ACC112 (cell line): ENCODE results near the gene PRKCB.
"Not testable (repeated sequence)": the region's sequence is repeated elsewhere in the genome, so short reads cannot be mapped to it uniquely, and the experiment has no call there.

Experiments used
- H2AFZ ChIP-seq: fragments of 200-600 bp; sonication (generic); one replicate; pipeline ENCODE4 v1.6.0; 2017; ENCODE audit warnings: antibody characterized with exemption, low read length; ENCODE audit not compliant: unreplicated experiment
- H3K27ac ChIP-seq: fragments of 200-600 bp; sonication (generic); 2 replicates; pipeline ENCODE4 v1.5.1; 2014; ENCODE audit warnings: low read depth, mild to moderate bottlenecking, antibody characterized with exemption, low read length, moderate library complexity
- H3K27me3 ChIP-seq: fragments of 200-600 bp; sonication (generic); 2 replicates; pipeline ENCODE4 v1.6.1; 2014; ENCODE audit warnings: mild to moderate bottlenecking, antibody characterized with exemption, low read length, moderate library complexity, mixed read lengths; ENCODE audit not compliant: insufficient read depth
- H3K36me3 ChIP-seq: fragments of 200-600 bp; sonication (generic); 2 replicates; pipeline ENCODE4 v1.6.1; 2016; ENCODE audit warnings: mild to moderate bottlenecking, antibody characterized with exemption, low read length, moderate library complexity, mixed read lengths; ENCODE audit not compliant: insufficient read depth
- H3K4me1 ChIP-seq: fragments of 200-600 bp; sonication (generic); one replicate; pipeline ENCODE4 v1.6.1; 2016; ENCODE audit warnings: low read length, mixed read lengths; ENCODE audit not compliant: insufficient read depth, unreplicated experiment, control insufficient read depth
- H3K4me3 ChIP-seq: fragments of 200-600 bp; sonication (generic); 2 replicates; pipeline ENCODE4 v1.5.1; 2014; ENCODE audit warnings: mild to moderate bottlenecking, low read depth, low read length
- H3K79me2 ChIP-seq: fragments of 200-600 bp; sonication (generic); one replicate; pipeline ENCODE4 v1.6.0; 2016; ENCODE audit warnings: low read length; ENCODE audit not compliant: control insufficient read depth, unreplicated experiment, insufficient read depth

The PRKCB gene

DNA sequence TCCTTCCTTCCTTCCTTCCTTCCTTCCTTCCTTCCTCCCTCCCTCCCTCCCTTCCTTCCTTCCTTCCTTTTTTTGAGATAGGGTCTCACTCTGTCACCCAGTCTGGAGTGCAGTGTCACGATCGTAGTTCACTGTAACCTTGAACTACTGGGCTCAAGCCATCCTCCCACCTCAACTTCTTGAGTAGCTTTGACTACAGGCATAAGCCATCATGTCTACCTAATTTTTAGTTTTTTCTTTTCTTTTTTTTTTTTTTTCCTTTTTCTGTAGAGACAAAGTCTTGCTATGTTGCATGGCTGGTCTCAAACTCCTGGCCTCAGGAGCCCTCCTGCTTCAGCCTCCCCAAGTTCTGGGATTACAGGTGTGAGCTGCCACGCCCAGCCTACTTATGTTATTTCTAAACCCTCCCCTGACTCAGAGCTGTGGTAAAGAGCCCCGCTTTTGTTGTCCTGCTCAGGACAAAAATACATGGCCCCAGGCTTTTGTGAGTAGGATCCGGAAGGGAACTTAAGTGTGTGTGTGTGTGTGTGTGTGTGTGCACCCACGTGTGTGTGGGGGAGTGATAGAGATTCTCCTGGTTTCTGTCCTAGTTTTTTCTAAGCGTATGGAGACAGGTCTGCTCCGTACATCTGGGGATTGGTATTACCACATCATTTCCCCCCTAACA lies 67.1 kb downstream of the PRKCB start:
- Histone ChIP-seq H3K36me3 (no peaks in the 10 kb centered on the region), H3K27ac (no peak overlapping the region), H3K4me3 (no peak overlapping the region), H3K4me1 (no peaks in the 10 kb centered on the region), H3K79me2 (no peaks in the 10 kb centered on the region), H2AFZ (no peak overlapping the region), H3K27me3 (no peaks in the 10 kb centered on the region)

DNA sequence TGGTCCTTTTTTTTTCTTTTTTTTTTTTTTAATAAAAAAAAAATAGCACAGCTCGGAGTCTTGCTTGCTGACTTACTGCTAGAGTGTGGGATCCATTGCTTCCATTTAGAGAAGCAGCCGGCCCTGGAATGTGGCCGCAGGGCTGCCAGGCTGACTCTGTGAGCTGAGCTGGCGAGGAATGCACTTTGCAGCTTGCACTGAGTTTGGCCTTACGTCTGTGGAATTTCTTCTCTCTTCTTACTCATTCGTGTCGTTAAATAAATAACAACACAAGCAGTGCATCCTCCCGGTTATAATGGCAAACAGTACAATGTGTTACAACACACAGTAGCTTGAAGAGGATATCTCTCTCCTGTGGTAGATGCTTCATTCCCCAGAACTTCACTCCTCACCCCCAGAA lies 69.2 kb downstream of the PRKCB start:
- H3K4me3 ChIP-seq, result no peak overlapping the region
- H3K4me1 ChIP-seq, result no peaks in the 10 kb centered on the region
- H3K36me3 ChIP-seq, result no peaks in the 10 kb centered on the region
- H2AFZ ChIP-seq, result no peak overlapping the region
- no peak overlapping the region for H3K27ac ChIP-seq
- H3K79me2 ChIP-seq, result no peaks in the 10 kb centered on the region
- H3K27me3 ChIP-seq, result no peaks in the 10 kb centered on the region

DNA sequence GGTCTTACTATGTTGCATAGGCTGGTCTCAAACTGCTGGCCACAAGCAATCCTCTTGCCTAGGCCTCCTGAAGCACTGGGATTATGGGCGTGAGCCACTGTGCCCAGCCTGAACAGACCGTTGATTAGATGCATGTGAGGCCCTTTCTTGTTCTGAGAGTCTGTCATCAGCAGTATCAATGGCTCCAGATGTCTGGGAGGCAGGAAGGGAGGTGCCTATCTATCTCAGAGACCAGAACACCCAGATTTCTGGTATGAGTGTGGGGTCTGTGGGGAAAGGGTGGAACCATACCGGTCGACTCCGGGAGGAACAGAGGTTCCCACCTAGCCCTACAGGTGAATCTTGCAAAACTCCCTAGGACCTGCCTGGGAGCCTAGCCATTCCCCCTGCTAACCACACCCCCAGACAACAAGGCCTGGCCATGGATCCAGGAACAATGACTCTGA lies 71.7 kb downstream of the PRKCB start:
- Histone ChIP-seq H3K27me3 (no peaks in the 10 kb centered on the region), H3K4me1 (no peaks in the 10 kb centered on the region), H2AFZ (no peak overlapping the region), H3K4me3 (no peak overlapping the region), H3K27ac (no peak overlapping the region), H3K79me2 (no peaks in the 10 kb centered on the region), H3K36me3 (no peaks in the 10 kb centered on the region)

DNA sequence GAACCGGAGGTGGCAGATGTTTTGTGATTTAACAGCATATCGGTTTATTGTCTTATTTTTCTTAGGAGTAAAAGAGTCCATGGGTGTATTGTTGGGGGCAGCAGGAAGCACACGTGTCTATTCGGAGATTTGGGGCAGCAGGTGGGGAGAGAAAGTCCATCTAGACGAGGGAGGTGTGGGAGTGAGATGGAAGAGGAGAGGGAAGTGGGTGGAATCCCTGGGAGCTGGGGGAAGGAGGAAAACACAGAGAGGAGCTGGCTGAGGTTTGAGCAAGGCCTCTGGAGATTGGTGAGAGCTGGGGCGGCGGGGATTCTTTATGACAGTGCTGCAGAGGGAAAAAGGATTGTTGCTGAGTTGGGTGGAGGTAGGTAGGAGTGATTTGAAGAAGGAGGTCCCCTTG lies 72.1 kb downstream of the PRKCB start:
- H3K4me1 ChIP-seq, result no peaks in the 10 kb centered on the region
- H3K79me2 ChIP-seq, result no peaks in the 10 kb centered on the region
- no peaks in the 10 kb centered on the region for H3K27me3 ChIP-seq
- H2AFZ ChIP-seq, result no peak overlapping the region
- H3K36me3 ChIP-seq, result no peaks in the 10 kb centered on the region
- H3K4me3 ChIP-seq, result no peak overlapping the region
- no peak overlapping the region for H3K27ac ChIP-seq

DNA sequence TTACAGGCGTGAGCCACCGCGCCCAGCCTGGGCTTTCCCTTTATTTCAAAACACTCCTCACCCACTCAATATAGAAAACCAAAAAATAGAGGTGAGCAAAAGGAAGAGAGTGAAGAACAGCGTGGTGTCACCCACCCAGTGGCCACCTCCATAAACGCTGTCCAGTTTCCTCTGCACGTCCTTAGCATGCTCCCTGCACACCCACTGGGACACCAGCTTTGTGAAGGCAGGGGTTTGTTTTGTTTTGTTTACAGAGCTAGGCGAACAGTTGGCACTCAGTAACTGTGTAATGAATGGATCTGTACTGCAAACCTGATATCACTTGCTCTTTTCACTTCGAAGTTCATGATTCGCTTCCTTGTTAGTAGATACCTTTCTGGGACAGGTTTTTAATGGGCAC lies 73.0 kb downstream of the PRKCB start:
- Histone ChIP-seq H3K27ac (no peak overlapping the region), H3K4me3 (no peak overlapping the region), H3K79me2 (no peaks in the 10 kb centered on the region), H3K27me3 (no peaks in the 10 kb centered on the region), H2AFZ (no peak overlapping the region), H3K36me3 (no peaks in the 10 kb centered on the region), H3K4me1 (no peaks in the 10 kb centered on the region)

DNA sequence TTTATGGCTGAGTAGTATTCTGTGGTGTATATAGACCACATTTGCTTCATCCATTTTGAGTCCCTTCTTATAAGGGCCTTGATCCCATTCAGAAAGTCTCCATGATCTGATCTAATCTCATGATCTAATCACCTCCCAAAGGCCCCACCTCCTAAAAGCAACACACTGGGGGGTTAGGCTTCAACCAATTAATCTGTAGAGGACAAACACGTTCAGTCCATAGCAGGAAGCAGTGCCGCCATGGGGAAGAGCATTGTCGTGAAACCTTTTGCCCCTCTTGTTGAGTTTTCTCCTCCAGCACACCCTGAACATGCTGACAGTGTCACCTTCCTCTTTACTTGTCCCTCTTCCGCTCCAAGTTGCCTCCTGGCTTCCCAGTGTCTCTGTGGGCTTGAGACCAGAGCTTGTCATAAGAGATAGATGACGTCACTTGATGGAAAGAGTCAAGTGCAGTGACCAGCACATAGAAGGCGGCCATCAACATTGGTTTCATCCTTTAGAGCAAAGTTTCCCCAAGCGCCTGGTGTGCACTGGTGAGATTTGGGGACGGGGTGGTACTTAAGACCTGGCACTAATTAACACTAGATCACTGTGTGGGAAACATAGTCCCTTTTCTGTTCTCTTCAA lies 74.1 kb downstream of the PRKCB start:
- Histone ChIP-seq H3K27me3 (no peaks in the 10 kb centered on the region), H3K4me3 (no peak overlapping the region), H3K27ac (no peak overlapping the region), H3K4me1 (no peaks in the 10 kb centered on the region), H2AFZ (no peak overlapping the region), H3K79me2 (no peaks in the 10 kb centered on the region), H3K36me3 (no peaks in the 10 kb centered on the region)

DNA sequence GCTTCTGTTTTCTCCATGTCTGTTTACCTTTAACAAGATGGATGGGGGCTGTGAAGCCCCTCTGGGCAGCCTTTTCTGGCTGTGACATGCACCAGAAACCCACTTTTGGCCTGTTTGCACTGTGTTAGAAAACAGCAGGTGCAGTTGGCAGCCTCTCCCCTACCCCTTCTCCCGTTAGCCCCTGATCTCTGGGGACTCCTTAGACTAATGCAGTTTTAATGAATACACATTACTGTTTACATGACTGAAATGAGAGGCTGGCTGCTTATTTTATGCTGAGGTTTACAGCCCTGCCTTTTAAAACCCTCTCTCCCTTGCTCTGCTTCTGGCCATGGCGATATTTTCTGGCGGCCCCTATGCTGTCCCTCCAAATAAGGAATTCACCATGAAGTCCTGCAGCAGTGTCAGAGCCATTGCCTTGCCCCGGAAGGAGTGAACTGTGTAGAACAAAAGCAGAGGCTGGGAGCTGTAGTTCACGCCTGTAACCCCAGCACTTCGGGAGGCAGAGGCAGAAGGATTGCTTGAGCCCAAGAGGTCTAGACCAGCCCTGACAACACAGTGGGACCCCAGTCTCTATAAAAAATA lies 79.3 kb downstream of the PRKCB start:
- Histone ChIP-seq H3K27me3 (no peaks in the 10 kb centered on the region), H3K4me3 (no peak overlapping the region), H3K79me2 (no peaks in the 10 kb centered on the region), H2AFZ (no peak overlapping the region), H3K27ac (no peak overlapping the region), H3K36me3 (no peaks in the 10 kb centered on the region), H3K4me1 (no peaks in the 10 kb centered on the region)

DNA sequence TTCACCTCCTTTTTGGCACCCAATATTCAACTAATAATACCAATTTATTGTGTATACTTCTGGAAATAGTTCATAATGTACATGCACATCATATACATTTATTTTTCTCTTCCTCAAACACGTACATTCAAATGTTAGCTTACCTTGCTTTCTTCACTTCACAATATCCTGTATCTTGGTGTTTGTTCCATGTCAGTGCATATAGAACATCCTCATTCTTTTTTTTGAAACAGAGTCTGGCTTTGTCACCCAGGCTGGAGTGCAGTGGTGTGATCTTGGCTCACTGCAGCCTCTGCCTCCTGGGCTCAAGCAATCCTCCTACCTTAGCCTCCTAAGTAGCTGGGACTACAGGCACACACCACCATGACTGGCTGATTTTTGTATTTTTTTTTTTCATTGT lies 80.8 kb downstream of the PRKCB start:
- H2AFZ ChIP-seq, H3K79me2 ChIP-seq, H3K36me3 ChIP-seq: not testable (repeated sequence)

DNA sequence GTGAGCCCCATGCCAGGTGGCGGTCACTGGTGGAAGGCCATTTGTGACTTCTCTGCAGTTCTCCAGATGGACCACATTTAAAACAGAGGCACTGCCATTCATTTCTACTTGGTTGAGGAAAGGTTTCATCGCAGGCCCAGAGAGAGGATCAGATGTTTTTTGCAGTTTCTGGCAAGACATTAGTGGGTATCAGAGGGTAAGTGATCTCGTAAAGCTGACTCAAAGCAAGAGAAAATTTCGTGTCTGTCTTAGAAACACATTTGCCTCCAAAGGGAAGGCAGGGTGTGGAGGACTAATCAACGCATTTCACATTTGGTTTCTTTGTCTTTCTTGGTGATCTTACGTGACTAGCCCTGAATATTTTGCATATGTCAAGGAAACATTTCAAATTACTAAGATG lies 81.8 kb downstream of the PRKCB start:
- H3K4me1 ChIP-seq, result no peaks in the 10 kb centered on the region
- no peaks in the 10 kb centered on the region for H3K27me3 ChIP-seq
- H3K36me3 ChIP-seq, result no peaks in the 10 kb centered on the region
- H3K4me3 ChIP-seq, result no peak overlapping the region
- no peak overlapping the region for H3K27ac ChIP-seq
- H2AFZ ChIP-seq, result no peak overlapping the region
- no peaks in the 10 kb centered on the region for H3K79me2 ChIP-seq

More for the DNA sequence above, 80.8 kb downstream of the PRKCB start:
- not testable (repeated sequence) for H3K27ac ChIP-seq, H3K4me3 ChIP-seq, H3K4me1 ChIP-seq, H3K27me3 ChIP-seq

DNA sequence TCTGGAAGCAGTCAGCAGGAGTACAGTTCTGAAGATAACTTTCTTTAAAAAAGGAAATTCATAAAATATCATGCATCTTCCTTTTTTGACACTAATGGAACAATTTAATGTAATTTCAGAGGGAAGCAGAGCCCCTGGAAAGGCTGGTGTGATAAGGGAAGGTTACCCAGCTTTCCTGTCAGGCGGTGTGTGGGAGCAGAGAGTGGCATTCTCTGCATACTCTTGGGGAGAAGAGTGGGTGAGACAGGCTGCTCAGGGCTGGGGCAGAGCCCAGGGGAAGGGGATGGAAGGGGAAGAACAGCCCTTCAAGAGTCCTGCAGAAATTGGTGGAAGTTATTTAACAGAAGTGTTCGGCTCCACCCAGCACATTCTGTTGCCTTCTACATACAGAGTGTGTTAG lies 84.7 kb downstream of the PRKCB start:
- H2AFZ ChIP-seq, result no peak overlapping the region
- H3K36me3 ChIP-seq, result no peaks in the 10 kb centered on the region
- H3K27ac ChIP-seq, result no peak overlapping the region
- no peaks in the 10 kb centered on the region for H3K27me3 ChIP-seq
- H3K4me1 ChIP-seq, result no peaks in the 10 kb centered on the region
- no peaks in the 10 kb centered on the region for H3K79me2 ChIP-seq
- H3K4me3 ChIP-seq, result no peak overlapping the region

DNA sequence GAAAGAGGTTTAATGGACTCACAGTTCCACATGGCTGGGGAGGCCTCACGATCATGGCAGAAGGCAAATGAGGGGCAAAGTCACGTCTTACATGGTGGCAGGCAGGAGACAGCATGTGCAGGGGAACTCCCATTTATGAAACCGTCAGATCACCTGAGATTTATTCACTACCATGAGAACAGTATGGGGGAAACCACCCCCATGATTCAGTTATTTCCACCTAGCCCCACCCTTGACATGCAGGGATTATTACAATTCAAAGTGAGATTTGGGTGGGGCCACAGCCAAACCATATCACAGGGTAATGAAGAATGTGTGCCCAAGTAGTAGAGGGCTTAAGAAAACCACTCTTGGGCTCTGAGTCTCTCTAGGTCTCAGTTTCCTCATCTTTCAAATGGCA lies 85.1 kb downstream of the PRKCB start:
- H3K4me3 ChIP-seq, result no peak overlapping the region
- H3K79me2 ChIP-seq, result no peaks in the 10 kb centered on the region
- no peak overlapping the region for H3K27ac ChIP-seq
- no peak overlapping the region for H2AFZ ChIP-seq
- H3K4me1 ChIP-seq, result no peaks in the 10 kb centered on the region
- no peaks in the 10 kb centered on the region for H3K27me3 ChIP-seq
- H3K36me3 ChIP-seq, result no peaks in the 10 kb centered on the region
